Parathyroid adenoma (tissue), 2 donors: ENCODE results near the gene PCTP.

Experiments
- H2AFZ ChIP-seq: fragments of 300-600 bp; sonication (generic); one replicate; pipeline ENCODE4 v1.7.0; 2017; ENCODE audit warnings: antibody characterized with exemption, mild to moderate bottlenecking
- H3K27ac ChIP-seq: fragments of 300-600 bp; sonication (generic); one replicate; pipeline ENCODE4 v1.7.0; 2017
- H3K27me3 ChIP-seq: fragments of 300-600 bp; sonication (generic); one replicate; pipeline ENCODE4 v1.7.0; 2017; ENCODE audit warnings: low read length; ENCODE audit not compliant: control insufficient read depth, insufficient read depth
- H3K36me3 ChIP-seq: fragments of 300-600 bp; sonication (generic); one replicate; pipeline ENCODE4 v1.7.0; 2017; ENCODE audit warnings: low read length; ENCODE audit not compliant: control insufficient read depth, insufficient read depth
- H3K4me1 ChIP-seq: fragments of 300-600 bp; sonication (generic); one replicate; pipeline ENCODE4 v1.7.0; 2017; ENCODE audit warnings: control low read depth
- H3K4me2 ChIP-seq: fragments of 300-600 bp; sonication (generic); one replicate; pipeline ENCODE4 v1.7.0; 2017; ENCODE audit warnings: low read length
- H3K4me3 ChIP-seq: fragments of 300-600 bp; sonication (generic); one replicate; pipeline ENCODE4 v1.7.0; 2017; ENCODE audit warnings: low read depth, low read length
- H3K79me2 ChIP-seq: fragments of 300-600 bp; sonication (generic); one replicate; pipeline ENCODE4 v1.7.0; 2017; ENCODE audit warnings: control low read depth
- H3K9ac ChIP-seq: fragments of 300-600 bp; sonication (generic); one replicate; pipeline ENCODE4 v1.7.0; 2017; ENCODE audit warnings: mild to moderate bottlenecking
- H3K9me3 ChIP-seq: fragments of 300-600 bp; sonication (generic); one replicate; pipeline ENCODE4 v1.7.0; 2017; ENCODE audit warnings: low read length; ENCODE audit not compliant: control insufficient read depth
- CTCF ChIP-seq: fragments of 300-600 bp; sonication (generic); IDR thresholded peaks from one replicate; pipeline ENCODE4 v1.7.0; 2017; ENCODE audit warnings: antibody characterized with exemption, mild to moderate bottlenecking
- donor health status: primary hyperparathyroidism.

The PCTP gene

GRCh38 chr17:55706808-55707773, 43.8 kb upstream of the PCTP start:
- no peak overlapping the region for H3K4me2 ChIP-seq
- no peak for TF ChIP-seq CTCF
- H3K9me3 ChIP-seq = no peaks in the 10 kb centered on the region
- peaks cover 5% of the 10 kb centered on the region for H3K4me1 ChIP-seq
- no peaks in the 10 kb centered on the region for H3K79me2 ChIP-seq
- H2AFZ ChIP-seq = peak overlapping the region; percentile 39
- H3K36me3 ChIP-seq = no peaks in the 10 kb centered on the region
- H3K27me3 ChIP-seq = no peaks in the 10 kb centered on the region
- no peak overlapping the region for H3K4me3 ChIP-seq
- no peak overlapping the region for H3K27ac ChIP-seq
- no peak overlapping the region for H3K9ac ChIP-seq

- Histone ChIP-seq H3K27ac (no peak overlapping the region), H3K9ac (no peak overlapping the region), H3K4me1 (peaks cover 5% of the 10 kb centered on the region)
These were observed 42.5 kb upstream of the PCTP start for GRCh38 chr17:55708175-55708974.

GRCh38 chr17:55709440-55709839, 41.4 kb upstream of the PCTP start:
- H3K27ac ChIP-seq = no peak overlapping the region
- no peak overlapping the region for H2AFZ ChIP-seq
- H3K9me3 ChIP-seq = no peaks in the 10 kb centered on the region
- H3K27me3 ChIP-seq = no peaks in the 10 kb centered on the region
- H3K4me3 ChIP-seq = no peak overlapping the region
- H3K79me2 ChIP-seq = no peaks in the 10 kb centered on the region
- no peak overlapping the region for H3K4me2 ChIP-seq
- H3K4me1 ChIP-seq = peaks cover 5% of the 10 kb centered on the region
- H3K36me3 ChIP-seq = no peaks in the 10 kb centered on the region
- no peak overlapping the region for H3K9ac ChIP-seq
- TF ChIP-seq CTCF = no peak

More at GRCh38 chr17:55708175-55708974, 42.5 kb upstream of the PCTP start:
- Histone ChIP-seq H3K79me2 (no peaks in the 10 kb centered on the region), H3K27me3 (no peaks in the 10 kb centered on the region), H3K9me3 (no peaks in the 10 kb centered on the region), H3K4me3 (no peak overlapping the region), H3K36me3 (no peaks in the 10 kb centered on the region), H2AFZ (no peak overlapping the region), H3K4me2 (no peak overlapping the region)
- no peak for TF ChIP-seq CTCF

GRCh38 chr17:55709984-55710383, 40.9 kb upstream of the PCTP start:
- H3K4me3 ChIP-seq = no peak overlapping the region
- no peak for TF ChIP-seq CTCF
- no peaks in the 10 kb centered on the region for H3K79me2 ChIP-seq
- no peak overlapping the region for H2AFZ ChIP-seq
- no peaks in the 10 kb centered on the region for H3K9me3 ChIP-seq
- H3K9ac ChIP-seq = no peak overlapping the region
- H3K27ac ChIP-seq = no peak overlapping the region
- no peak overlapping the region for H3K4me2 ChIP-seq
- no peaks in the 10 kb centered on the region for H3K36me3 ChIP-seq
- H3K4me1 ChIP-seq = peaks cover 5% of the 10 kb centered on the region
- no peaks in the 10 kb centered on the region for H3K27me3 ChIP-seq
